H1 (cell line): ENCODE data around the gene MT1B. TPM values are rescaled to one million over a fixed set of nuclear protein-coding genes. Genes with fewer than 3 reads are reported as not detected.

Experiments used
- GTF2F1 ChIP-seq: IDR thresholded peaks from 2 replicates; pipeline ENCODE4 v1.6.1; 2012; ENCODE audit warnings: low read depth, low read length, improper control_type of control experiment, borderline replicate concordance
- MAX ChIP-seq: IDR thresholded peaks from 2 replicates; pipeline ENCODE4 v1.6.1; 2012; ENCODE audit warnings: inconsistent platforms
- POLR2AphosphoS5 ChIP-seq: IDR thresholded peaks from 2 replicates; pipeline ENCODE4 v1.6.1; 2011; ENCODE audit warnings: low read depth, low read length
- POU5F1 ChIP-seq: IDR thresholded peaks from 2 replicates; pipeline ENCODE4 v1.6.1; 2011; ENCODE audit warnings: low read depth, mild to moderate bottlenecking, low read length, moderate library complexity
- RNF2 ChIP-seq: fragments of 200-900, 300-1000 bp; sonication (generic); IDR thresholded peaks from 2 replicates; pipeline ENCODE4 v1.7.1; 2016; ENCODE audit warnings: borderline replicate concordance, low read depth, mild to moderate bottlenecking, antibody characterized with exemption, low read length; ENCODE audit not compliant: poor library complexity, severe bottlenecking; ENCODE audit errors: missing control alignments
- TAF7 ChIP-seq: optimal IDR thresholded peaks from 2 replicates; pipeline ENCODE3; 2011; ENCODE audit warnings: low read depth, mild to moderate bottlenecking, inconsistent platforms, low read length, moderate library complexity, borderline replicate concordance
- USF2 ChIP-seq: IDR thresholded peaks from 2 replicates; pipeline ENCODE4 v1.6.1; 2011; ENCODE audit warnings: low read length, improper control_type of control experiment
- polyA plus RNA-seq, 7 experiments: library from polyadenylated mRNA; depleted of rRNA in 3 of 7; stranded (reverse) in 5 of 7; unstranded in 2 of 7; fragments of >200 nt in 5 of 7; fragments of 200-250 nt in 2 of 7; gene quantifications; 1 replicate in 5 of 7; 2 replicates in 1 of 7; 4 replicates in 1 of 7; pipeline versions ENCODE4 v1.2.1 to v1.2.3, GENCODE V29; 2011 to 2013; ENCODE audit warnings: missing spikeins in 2 of 7, mixed read lengths in 2 of 7
- total RNA-seq: library from RNA; stranded (reverse); fragmentation: NEBNext Ultra II Directional; extraction: Animal tissue kit (Norgen Biotek cat#: 25700); gene quantifications from 2 replicates; pipeline ENCODE4 v1.2.1, GENCODE V29; 2021

Gene MT1B
- total and polyA plus RNA-seq, 2 of the 8 experiments (the other 6 are each of a cell fraction or from before 2014, with no cell fraction given), result not detected

GRCh38 chr16:56689171-56689570 is 37.5 kb downstream of the MT1B start (continued):
- no peak for TF ChIP-seq MAX
- no peak for TF ChIP-seq TAF7
- TF ChIP-seq POU5F1, result no peak
- TF ChIP-seq USF2, result no peak
- TF ChIP-seq GTF2F1, result no peak
- no peak for TF ChIP-seq POLR2AphosphoS5
- TF ChIP-seq RNF2, result no peak
